DMS53 treated with DMSO at 0.1 percent for 48 hours (cell line): ENCODE measurements around the gene ZMYND10.

Source experiments
- DNase-seq: peaks from one replicate; lab custom pipeline; 2025; ENCODE audit not compliant: unreplicated experiment; lab: John Stamatoyannopoulos, UW

The ZMYND10 gene

DNA sequence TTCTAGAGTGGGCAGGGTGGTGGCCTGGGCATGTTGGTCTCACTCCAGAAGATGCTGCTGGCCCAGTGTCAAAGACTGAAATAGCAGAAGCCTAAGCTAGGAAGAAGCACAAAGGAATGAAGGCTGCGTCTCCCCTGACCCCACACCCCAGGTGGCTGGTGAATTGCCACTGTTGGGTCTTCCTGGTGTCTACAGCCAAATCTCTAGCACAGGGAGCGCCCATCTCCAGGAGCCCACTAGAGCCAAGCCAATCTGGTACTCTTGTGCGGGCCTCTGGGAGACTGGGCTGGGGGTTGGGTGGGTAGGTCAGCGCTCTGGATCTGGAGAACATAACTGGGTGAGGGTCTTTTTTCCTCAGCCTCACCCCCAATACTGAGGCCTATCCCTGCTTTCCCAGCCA is 18.4 kb downstream of the ZMYND10 start:
- no peak for DNase-seq

DNA sequence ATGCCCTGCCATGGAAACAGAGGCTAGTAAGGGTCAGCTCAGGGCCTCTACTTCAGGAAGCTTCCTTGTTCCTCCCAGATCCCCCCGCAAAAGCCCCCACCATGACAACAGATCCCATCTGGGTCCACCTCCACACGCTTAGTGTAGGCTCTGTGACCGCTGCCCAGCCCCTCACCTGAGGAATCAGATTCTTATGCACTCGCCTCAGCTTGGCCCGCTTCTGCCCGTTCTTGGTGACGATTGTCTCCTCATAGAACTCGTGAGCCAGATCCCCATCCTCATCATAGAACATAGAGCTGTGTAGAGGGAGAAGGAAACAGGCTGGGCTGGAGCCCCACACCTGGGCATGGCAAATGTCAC is 19.4 kb downstream of the ZMYND10 start:
- DNase-seq = no peak

DNA sequence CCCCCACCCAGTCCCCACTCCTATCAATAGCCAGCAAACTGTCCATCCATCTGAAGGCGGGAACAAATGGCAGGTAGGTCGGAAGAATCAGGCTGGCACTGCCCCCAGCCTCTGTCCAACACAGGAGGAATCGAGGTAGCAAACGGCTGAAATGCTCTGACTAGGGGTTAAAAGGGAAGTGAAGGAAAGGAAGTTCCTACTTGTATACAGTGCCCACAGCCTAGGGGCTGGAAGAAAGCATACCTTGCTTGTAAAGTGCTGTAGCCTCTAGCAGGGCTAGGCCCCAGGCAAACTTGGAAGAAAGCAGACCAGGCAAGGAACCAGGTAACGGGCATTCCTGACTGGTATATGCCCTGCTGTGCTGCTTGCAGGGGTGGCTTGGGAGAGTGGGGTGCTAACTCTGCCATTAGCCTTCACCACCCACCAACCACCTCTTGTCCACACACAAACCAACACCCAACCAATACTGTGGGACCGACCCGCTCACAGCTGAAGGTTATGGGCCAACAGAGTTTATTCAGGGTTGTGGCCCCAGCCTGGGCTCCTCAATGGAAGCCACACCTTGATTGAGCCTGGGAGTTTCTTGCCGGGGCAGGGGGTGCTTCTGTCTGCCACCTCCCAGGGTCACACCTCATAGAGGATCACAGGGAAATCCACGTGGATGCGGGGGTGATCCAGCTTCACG is 19.9 kb downstream of the ZMYND10 start:
- no peak for DNase-seq

DNA sequence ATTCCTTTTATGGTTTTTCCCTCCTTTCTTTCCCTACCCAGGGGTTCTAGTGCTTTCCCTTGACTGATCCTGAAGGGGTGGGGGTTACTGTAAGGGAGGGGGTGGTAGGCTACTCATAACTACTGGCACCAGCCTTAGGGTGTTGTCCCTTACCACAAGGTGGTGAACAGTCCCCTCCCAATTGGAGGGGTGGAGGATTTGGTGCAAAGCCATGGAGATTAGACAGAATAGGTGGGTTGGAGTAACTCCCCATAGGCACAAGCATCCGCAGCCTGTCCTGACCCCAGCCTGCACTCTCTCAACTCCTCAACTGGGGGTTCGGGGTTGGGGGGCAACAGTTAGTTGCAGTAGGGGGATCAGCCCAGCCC is 20.4 kb downstream of the ZMYND10 start:
- DNase-seq = no peak

DNA sequence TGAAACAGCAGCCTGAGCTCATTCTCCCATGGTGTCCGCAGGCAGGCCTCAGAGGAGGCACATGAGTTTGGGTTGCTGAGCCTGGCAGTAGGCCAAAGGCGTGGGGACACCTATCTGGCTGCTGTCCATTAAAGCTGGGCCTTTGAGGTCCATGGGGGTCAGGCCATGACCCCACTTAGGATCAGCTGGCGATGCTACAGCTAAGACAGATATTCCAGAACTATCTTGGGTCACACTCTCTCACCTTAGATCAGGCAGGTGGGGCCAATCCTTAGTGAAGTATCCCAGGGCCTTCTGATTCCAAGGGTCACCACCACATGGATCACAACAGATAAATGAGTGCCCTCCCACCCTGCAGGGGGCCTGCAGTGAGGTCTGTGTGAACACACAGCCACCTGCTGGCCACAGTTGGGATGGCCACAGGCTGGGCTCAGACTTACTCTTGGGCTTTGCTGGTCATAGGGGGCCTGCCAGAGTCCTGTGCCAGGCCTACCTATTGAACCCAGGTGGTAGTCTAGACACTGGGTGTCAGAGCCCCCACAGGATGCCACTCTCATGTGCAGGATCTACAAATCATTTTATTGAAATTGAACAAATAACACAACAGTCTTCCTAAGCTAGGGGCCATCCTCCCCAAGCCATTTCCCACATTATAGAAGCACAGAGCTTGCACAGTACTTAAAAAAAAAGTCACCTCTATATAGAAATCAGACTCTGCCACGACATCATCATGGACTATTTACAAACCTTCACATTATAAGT is 21.0 kb downstream of the ZMYND10 start:
- no peak for DNase-seq

DNA sequence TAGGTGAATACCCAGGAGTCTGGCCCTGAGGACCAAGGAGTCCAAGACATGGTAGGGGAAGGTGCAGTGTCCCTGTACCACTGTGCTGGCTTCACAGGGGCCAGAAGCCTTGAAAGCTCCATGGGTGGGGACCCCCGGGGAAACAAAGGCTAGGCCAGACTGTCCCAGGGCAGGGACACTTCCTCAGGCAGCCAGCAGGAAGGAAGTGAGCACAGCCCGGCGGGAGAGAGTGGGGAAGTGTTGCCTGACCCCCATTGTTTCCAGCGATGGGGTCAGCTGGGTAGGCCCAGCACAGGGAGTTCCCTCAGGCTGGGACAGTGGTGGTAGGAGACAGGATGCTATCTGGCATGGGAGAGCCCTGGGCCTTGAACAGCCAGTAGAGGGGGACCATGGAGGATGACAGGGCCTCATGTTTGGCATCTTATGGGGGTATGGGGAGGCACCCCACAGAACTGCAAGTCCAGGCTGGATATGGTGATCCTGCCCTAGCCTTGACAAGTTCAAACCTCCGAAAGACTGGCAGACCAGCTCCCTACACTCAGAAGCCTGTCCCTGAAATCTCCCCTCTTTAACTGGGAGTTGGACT is 21.8 kb downstream of the ZMYND10 start:
- no peak for DNase-seq

DNA sequence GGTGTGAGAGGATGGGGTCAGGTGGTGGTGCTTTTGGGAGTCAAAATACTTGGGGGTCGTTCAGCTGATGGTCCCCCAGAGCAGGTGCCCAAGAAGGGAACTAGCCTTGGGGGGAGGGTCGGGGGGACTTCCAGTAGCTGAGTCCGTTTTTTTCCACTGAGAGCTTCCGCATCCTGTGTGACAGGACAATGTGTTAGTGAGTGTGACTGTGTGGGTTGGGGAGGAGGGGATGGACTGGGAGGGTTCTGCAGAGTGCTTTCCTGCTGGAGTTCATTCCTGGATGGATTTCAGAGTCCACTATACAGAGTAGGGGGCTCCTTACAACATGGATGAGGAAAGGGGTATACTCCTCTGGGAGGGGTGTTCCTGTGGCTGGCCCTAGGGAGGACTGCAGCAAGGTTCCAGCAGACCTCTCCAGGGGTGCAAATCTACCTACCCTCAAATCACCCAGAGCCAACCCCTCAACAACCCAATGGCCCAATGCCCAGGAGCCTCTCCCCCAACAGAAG is 22.4 kb downstream of the ZMYND10 start:
- no peak for DNase-seq

DNA sequence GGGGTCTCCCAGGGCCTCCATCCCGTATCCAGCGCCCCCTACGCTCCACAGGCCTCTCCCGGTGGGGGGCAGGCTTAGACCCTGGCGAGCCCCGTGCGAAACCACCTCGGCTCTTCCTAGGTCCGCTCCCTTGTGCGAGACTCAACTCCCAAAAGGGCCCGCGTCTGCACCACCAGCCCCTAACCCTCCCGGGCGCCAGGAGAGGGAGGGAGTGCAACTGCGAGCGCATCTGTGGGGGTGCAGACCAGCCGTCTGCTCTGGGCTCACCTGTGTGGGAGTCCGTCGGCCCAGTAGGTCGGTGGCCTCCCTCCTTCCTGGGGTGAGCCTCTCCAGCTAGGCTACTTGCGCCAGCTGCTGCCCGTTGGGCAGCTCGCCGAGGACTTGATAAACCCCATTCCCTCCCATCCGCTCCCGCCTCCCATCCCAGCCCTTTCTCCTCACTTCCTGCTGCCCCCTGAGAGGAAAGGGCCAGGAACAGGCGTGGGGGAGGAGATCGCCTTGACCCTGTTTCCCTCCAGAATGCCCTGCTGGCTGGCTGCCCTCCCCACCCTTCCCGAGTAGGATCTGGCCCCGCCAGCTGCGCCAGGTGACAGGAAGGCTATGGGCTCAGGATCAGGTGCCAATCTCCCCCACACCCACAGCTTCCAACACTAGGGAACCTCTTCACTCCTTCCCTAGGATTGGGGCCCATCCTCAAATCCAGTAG is 23.0 kb downstream of the ZMYND10 start, which contains the start of gene HYAL2:
HYAL2 (minus strand) TSS at position 360 of the 706 bp plus-strand sequence. CDS start 2,256 bp downstream, outside the sequence.
- no peak for DNase-seq

DNA sequence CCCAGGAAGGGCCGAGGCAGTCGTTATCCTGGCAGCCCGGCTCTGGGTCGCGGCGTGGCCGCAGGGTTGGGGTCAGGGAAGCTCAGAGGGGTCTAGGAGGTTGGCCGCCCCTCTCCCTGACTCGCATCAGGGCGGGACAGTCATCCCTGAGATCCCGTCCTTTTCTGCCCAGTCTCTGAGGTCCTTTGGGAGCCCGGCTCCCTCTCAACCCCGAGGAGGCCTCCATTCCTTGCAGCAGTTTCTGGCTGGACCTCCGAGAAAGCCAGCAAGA is 23.5 kb downstream of the ZMYND10 start:
- DNase-seq = no peak

DNA sequence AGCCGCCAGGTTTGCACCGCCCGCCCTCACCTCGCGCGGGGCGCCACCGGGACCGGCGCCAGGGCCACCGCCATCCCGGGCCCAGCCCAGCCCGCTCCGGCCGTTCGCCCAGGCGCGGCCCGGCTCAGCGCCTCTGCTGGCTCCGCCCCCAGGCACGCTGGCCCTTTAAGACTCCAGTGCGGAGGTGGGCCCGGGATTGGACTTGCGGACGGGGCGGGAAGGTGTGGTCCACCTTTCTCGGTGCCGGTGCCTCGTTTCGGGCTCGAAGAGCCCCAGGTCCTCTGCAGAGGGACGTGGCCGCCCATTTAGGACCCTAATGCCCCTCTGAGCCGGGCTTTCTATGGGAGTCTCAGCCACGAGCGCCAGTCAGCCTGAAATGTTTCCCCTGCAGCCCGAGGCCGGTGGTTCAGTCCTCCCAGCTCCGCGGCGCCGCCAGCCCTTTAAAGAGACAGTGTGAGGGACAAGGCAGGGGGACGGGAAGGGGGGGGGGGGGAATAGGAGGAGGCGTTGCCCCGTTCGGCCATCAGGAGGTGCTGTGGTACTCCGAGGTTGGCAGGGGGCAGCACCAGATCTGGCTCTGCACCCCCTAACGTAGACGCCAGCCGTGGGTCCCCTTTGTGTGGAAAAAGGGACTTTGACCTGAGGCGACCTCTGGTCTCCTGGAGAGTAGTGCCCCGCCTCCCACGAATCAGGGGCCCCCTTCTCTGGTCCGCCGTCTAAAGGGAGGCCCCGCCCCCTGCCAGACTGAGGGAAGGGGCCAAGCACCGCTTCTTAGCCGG is 24.0 kb downstream of the ZMYND10 start:
- peak; percentile 44 for DNase-seq

DNA sequence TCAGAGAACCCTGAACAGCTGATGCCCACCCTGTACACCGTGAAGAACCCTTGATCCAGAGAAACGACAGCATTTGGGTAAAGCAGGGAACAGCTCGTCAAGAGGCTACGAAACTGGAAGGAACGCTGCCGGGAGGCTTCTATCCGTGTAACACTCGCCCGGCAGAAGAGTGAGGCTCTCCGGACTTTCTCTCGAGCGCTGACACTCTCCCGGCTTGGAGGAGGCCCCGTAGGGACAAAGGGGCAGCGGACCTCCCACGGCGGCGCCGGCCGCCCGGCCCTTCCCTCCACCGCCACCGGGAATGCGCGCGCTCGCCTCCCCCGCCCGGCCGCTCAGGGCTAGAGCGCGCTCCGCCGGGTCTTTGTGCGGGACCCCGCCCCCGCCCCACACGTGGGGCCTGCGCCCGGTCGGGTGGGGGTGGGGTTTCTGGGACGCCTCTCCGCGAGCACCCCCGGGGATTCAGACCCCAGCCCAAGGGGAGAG is 24.6 kb downstream of the ZMYND10 start:
- no peak for DNase-seq

DNA sequence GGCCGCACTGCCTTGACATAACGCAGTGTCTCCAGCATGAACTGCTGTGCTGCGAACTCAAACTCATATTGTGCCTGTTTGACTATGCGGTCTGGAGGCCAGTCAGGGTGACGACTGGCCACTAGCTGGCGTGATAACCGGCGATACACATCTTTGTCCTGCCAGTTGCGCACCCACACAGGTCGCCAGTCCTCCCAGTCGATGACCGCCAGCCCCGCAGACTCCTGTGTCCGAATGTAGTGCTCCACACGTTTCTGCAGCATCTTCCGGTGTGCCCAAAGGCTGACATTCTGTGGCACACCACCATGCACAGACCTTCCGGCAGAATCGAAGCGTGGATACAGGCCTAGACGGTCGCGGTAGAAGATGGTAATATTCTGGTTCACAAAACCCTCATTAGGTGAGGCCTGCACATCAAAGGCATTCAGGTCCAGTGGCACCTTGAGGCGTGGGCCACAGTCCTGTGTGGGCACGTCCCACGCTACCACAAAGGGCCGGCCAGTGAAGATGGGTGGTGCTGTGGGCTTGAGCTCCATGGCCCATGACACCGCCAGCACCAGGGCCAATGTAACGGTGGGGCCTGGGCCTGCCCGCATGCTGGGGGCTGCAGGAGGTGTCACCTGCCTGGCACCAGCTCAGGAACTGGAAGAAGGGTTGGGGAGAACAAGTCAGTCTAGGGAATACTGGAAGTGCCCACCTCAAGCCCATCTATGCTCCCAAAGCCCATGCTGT is 25.5 kb downstream of the ZMYND10 start:
- DNase-seq = no peak

DNA sequence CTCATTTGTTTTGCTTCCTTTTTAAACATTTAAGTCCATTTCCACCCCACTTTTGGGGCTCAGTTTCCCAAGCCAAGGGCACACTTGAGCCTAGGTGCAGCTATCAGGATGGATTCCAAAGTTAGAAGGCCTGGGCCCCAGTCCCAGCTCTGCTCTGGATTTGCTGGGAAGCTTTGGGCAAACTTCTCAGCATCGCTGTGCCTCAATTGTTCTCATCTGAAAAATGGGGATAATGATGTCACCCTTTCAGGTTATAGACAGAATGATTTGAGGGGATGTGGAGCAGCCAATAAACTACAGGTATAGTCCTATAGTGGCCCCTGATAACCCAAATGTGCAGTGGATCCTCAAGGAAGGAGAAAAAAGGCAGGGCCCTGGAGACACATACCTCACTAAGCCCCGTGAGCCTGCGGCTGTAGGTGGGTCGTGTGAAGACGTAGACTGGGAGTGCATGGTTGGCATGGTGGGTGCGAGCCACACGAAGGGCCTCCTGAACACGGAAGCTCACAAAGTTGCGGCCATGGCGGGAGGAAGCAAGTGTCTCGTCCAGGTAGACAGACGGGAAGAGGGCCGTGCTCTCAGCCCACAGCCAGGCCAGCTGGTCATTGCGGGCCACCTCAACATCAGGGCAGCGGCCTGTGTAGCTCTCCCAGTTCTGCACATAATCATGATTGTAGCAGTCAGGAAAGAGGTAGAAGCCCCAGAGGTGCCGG is 26.2 kb downstream of the ZMYND10 start:
- DNase-seq = no peak

DNA sequence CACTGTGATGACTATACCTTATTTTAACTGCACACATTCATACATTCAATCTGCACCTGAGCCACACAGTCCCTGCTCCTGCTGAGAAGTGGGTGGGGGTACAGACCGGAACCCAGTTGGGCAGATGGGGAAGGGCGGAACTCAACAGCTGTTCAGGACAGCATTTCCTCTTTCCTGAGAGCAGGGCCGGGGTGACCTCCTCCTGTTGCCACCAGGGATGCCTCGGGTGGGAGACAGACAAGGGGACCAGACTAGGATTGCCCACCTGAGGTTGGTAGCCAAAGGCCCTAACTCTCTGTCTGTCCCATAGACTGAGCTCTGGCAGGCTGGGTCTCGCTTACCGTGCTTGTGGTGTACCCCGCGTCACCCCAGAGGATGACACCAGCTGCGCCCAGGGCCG is 26.9 kb downstream of the ZMYND10 start:
- DNase-seq = no peak

DNA sequence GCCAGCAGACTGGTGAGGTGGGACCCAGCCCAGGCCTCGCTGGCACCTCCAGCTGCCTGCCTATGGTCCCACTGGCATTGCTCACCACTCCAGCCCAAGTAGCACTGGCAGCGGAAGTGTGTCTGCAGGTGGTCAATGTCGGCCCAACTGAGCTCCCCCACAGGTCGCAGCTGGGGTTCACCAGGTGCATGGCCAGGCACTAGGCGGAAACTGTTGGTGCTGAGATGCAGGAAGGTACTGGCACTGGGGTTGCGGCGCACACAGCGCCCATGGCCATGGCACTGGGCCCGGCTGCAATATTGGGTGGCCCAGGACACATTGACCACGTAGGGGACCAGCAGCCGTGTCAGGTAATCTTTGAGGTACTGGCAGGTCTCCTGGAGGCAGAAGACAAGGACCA is 27.4 kb downstream of the ZMYND10 start:
- no peak for DNase-seq

DNA sequence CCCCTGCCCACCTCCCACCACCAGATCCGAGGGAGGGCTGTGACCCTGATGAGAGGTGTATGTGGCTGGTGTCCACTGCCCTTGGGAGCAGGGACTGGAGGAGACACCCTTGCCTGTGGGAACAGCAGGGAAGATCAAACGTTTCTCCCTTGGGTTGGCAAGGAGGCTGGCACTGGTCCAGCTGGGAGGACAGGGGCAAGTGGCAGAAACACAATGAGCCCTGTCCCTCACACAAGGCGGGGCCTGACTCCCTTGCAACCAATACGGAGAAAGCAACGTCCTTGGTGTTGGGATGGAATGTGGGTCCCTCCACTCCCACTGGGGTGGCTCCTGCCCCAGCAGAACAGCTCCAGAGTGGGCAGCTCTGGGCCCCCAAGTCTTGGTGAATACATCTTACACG is 28.2 kb downstream of the ZMYND10 start:
- no peak for DNase-seq

DNA sequence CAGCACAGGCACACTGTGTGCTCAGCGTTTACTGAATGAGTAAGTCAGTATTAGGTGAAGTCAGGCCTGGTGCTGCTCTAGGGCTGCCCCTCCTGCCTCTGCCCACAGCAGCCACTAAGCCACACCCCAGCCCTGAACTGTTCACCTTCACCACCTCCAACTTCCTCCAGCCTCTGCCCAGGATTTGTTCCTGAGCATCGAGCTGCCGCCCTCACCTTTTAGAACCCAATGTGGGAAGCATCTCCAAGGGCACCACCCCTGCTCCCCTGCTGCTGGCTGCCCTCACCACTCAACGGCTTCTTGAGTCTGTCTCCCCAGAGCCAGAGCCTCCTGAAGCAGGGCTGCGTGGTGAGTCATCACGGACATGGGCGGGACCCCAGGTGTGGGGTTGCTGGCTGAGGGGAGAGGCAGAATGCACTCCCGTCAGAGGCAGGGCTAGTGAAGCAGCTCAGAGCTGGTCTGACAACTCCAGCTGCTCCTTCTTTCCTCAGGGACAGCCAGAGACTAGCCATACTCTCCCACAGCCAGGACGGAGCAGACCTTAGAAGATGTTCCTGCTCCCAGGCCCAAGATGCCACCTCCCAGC is 28.8 kb downstream of the ZMYND10 start:
- DNase-seq = peak; percentile 15

DNA sequence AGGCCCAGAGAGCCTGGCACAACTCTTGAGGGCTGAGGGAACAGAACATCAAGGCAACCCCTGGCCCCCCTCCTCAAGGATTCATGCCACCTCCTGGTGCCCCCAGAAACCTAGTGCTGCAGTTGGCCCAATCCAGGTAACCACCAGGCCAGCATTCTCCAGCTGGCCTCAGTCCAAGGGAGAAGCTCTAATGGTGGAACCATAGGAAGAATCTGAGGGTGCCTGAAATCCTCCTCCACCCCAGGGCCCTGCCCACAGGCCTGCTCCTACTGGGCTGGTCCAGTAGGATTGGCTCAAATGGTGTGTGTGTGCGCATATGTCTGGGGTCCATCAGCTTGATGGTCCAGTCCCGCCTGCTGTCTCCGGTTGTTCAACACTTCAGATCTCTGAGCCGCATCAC is 30.7 kb downstream of the ZMYND10 start:
- DNase-seq = no peak

DNA sequence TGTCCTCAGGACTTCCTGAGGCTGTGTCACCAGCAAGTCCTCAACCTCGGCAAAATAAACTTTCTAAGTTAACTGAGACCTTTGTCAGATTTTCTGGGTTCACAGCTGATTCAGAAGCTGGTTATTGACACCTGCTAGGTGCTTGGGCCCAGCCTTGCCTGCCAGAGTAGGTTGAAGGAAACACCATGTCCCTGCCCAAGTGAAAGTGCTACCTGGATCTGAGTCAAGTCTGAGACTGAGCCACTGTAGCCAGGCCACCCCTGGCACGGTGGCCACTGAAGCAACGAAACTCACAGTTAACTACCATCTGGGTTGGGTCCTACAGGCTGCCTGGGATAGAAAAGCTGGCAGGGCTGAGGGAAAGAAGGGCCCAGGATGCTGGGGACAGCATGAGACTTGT is 31.2 kb downstream of the ZMYND10 start:
- no peak for DNase-seq
